Left ventricle myocardium superior (tissue), 1 donor: ENCODE results near the gene DNASE1L2. TPM values are rescaled to one million over a fixed set of nuclear protein-coding genes. Genes with fewer than 3 reads are reported as not detected.
"Not testable (repeated sequence)": the region's sequence is repeated elsewhere in the genome, so short reads cannot be mapped to it uniquely, and the experiment has no call there.

Experiments
- ATAC-seq: fragments of 200-7000 bp; cut with Tn5 transposase; one replicate; pipeline ENCODE4 v1.9.1; 2020; ENCODE audit warnings: mild to moderate bottlenecking, moderate library complexity
- DNase-seq: peaks from one replicate; pipeline ENCODE4 v3.0.0-alpha.2; 2020
- intact Hi-C: fragments of 100-400 bp; cut with micrococcal nuclease; formaldehyde crosslinking; loops from one replicate; pipeline ENCODE4 v1.11.0; 2022
- total RNA-seq: library from RNA; stranded (reverse); fragmentation: NEBNext Ultra II Directional; extraction: Animal tissue kit (Norgen Biotek cat#: 25700); gene quantifications from one replicate; pipeline ENCODE4 v1.2.1, GENCODE V29; 2021
- donor health status: DM: no; HTN: yes; CAD: no; lungs with severe emphysema.

DNASE1L2 gene
- total RNA-seq, 1 donor from 2014 or later: 0.47 TPM

- DNase-seq: no peak
- no peak for ATAC-seq
- intact Hi-C loops: no loop called here
These were observed 36.6 kb upstream of the DNASE1L2 start for GRCh38 chr16:2199621-2200139.

DNA sequence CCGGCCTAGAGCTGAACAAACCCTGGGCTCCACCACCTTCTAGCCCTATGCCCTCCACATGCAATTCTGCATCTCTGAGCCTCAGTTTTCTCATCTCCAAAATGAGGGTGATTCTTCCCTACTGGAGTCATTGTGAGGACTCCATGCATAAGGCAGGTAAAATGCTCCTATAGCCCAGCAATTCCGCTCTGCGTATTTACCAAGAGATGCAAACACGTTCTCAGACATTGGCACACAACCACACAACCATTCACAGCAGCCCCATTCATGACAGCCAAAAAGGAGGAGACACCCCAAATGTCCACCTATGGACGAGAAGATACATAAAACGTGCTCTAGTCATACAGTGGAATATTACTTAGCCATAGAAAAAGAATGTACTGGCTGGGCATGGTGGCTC is 35.9 kb upstream of the DNASE1L2 start:
- intact Hi-C loops: no loop called here
- DNase-seq (no peak), ATAC-seq (no peak)

- intact Hi-C loops, ATAC-seq, DNase-seq: not testable (repeated sequence)
These were observed 33.0 kb upstream of the DNASE1L2 start for GRCh38 chr16:2203119-2203688.

DNA sequence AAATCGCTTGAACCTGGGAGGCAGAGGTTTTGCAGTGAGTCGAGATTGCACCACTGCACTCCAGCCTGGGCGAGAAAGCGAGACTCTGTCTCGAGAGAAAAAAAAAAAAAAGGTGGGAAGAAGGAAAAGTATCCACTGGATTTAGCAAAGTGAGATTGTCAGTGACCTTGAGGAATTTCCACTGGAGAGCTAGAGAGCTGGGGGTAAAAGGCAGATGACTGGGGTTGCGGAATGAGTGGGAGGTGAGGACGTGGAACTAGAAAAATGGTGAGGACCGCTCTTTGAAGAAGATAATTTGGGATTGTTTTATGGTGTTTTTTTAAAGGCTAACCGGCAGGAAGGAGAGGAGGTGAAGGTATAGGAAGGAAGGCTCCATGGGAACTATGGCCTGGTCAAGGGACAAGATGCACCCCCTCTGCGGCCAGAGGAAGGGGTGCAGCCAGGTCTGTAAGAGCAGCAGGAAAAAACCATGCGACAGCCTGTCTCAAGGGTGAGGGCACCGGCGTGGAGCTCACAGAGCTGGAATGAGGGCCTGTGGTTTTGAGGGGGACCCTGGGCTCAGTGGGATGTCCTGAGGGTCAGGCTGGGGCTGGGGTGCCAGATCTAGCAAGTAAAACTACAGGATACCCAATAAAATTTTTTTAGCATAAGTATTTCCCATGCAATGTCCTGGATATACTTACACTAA is 31.7 kb upstream of the DNASE1L2 start:
- intact Hi-C loops: no loop called here
- no peak for DNase-seq
- no peak for ATAC-seq

- DNase-seq: peak; percentile 95
- peak; percentile 88 for ATAC-seq
- intact Hi-C loops: no loop called here
These were observed 30.9 kb upstream of the DNASE1L2 start, which contains the start of gene MLST8 for GRCh38 chr16:2205104-2205966. MLST8 (plus strand) TSS chr16:2205454; CDS start chr16:2206086, 632 bp downstream.

DNA sequence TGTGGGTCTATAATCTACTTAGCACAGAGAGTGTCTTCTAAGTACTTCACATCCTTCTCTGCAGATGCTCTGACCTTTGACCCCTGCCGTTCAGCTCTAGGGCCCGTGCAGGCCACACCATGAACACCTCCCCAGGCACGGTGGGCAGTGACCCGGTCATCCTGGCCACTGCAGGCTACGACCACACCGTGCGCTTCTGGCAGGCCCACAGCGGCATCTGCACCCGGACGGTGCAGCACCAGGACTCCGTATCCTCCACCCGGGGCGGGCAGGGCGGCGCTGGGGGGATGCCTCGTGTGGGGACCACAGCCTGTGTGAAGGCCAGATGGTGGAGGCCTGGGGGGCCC is 30.3 kb upstream of the DNASE1L2 start:
- ATAC-seq: peak; percentile 17
- DNase-seq: peak; percentile 50
- intact Hi-C loops: no loop called here

- DNase-seq: no peak
- intact Hi-C loops: no loop called here
- no peak for ATAC-seq
These were observed 29.8 kb upstream of the DNASE1L2 start for GRCh38 chr16:2206420-2206779.

GRCh38 chr16:2206780-2207433 is 29.3 kb upstream of the DNASE1L2 start:
- no peak for DNase-seq
- ATAC-seq: no peak
- intact Hi-C loops: no loop called here

- DNase-seq (no peak), ATAC-seq (no peak)
- intact Hi-C loops: no loop called here
These were observed 28.4 kb upstream of the DNASE1L2 start for GRCh38 chr16:2207872-2208271.

DNA sequence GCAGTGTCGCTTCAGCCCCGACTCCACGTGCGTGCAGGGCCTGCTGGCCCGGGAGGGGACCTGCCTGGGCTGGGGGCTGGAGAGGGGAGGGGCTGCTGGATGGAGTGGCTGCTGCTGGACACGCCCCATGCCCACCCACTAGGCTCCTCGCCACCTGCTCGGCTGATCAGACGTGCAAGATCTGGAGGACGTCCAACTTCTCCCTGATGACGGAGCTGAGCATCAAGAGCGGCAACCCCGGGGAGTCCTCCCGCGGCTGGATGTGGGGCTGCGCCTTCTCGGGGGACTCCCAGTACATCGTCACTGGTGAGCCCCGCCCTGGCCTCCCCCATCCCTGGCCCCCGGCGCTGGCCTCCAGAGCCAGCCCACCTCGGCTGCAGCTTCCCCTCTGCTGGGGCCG is 27.9 kb upstream of the DNASE1L2 start:
- DNase-seq: no peak
- intact Hi-C loops: no loop called here

DNA sequence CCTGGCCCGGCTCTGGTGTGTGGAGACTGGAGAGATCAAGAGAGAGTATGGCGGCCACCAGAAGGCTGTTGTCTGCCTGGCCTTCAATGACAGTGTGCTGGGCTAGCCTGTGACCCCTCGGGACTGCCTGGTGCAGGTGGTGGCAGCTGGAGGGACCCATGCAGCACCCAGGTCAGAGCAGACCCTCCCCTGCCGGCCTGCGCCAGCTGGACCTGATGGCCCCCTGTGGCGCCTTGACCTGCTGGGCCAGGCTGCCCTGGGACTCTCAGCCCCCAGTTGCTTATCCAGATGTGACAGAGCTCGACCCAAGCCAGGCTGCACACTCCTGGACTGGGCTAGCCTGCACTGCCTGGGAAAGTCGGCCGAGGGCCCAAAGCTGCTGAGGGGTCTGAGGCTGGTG is 27.5 kb upstream of the DNASE1L2 start:
- ATAC-seq (no peak), DNase-seq (no peak)
- intact Hi-C loops: no loop called here

More for the DNA sequence above, 27.9 kb upstream of the DNASE1L2 start:
- ATAC-seq: no peak

- intact Hi-C loops: no loop called here
- no peak for DNase-seq
These were observed 26.8 kb upstream of the DNASE1L2 start for GRCh38 chr16:2209258-2210008.

DNA sequence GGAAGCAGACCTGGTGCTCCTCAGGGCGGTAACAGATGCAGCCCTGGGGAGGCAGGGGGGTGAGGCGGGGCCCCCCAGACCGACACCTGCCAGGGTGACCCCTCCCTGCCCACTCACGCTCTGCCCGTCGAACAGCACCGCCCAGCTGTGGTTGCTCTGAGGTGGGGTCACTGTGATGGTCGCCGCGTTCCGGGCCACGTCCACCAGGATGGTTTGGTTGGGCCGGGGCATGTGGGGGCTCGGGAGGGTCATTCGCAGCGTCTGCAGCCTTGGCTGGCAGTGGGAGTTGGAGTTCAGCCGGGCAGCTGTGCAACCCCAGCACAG is 26.3 kb upstream of the DNASE1L2 start:
- no peak for ATAC-seq
- no peak for DNase-seq
- intact Hi-C loops: no loop called here

More at GRCh38 chr16:2209258-2210008, 26.8 kb upstream of the DNASE1L2 start:
- ATAC-seq: no peak

GRCh38 chr16:2210386-2211365 is 25.6 kb upstream of the DNASE1L2 start, which contains the start of gene BRICD5:
BRICD5 (minus strand) TSS chr16:2210863; CDS start chr16:2210833, 30 bp downstream.
- ATAC-seq (no peak), DNase-seq (no peak)
- intact Hi-C loops: no loop called here

DNA sequence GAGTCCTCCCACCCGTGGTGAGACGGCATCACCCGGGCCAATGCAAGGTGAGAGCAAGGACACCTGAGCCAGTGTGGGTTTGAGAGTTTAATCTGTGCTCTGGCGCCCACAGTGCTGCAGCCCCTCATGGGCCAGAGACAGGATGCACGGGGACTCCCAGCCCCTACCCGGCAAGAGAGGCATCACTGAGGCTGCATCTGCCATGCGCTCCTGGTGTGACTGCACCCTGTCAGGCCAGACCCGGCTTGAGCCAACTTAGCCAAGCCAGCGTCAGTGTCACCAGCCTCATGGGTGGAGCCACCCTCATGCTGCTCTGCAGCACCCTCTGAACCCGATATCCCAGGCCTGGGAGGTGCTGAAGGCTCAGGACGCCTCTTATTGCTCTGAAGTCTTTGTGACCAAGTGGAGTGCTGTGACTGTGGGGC is 24.3 kb upstream of the DNASE1L2 start:
- intact Hi-C loops: no loop called here
- DNase-seq: no peak
- peak; percentile 0 for ATAC-seq

DNA sequence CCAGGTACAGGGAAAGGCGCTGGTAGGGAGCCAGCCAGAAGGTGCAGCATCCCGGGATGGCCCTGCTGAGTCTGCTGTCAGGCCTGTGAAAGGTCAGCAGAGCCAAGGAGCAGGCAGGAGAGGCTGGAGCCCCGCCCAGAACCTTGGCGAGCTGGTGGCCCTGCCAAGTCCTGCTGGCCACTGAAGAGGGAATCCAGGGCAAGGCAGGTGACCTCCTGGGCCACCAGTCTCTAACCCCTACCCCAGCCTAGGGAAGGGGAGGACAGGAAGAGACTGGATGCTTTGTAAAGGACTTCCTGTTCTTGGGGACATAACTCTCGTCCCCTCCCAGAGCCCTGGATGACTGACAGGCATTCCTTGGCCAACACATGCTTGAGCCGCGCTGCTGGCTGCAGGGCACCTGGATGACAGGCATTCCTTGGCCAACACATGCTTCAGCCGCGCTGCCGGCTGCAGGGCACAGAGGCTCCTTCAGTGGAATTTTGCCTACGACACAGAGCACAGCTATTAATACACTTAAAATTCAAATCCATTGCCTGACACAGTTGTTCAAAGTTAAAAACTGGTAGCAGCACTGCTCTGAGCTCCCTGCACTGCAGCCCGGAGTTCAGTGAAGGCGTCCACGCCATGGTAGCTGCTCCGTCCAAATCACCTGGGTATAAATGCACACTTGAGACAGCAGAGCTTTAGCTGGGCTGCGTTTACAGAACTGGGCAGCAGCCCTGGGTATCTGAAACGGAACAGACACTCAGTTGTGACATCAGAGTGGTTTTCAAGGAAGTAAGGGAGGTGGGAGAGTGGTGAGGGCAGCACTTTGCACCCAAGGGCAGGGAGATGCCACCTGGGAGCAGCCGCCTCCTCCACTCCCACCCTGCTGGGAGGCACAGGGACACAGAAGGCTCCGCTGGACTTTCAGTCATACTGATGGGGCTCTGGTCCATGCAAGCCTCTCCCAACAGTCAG is 23.6 kb upstream of the DNASE1L2 start:
- peak; percentile 83 for DNase-seq
- peak; percentile 50 for ATAC-seq
- intact Hi-C loops: no loop called here
